Parathyroid adenoma (tissue), 2 donors: Measurements from ENCODE around the gene TCP11.

Experiments used
- H2AFZ ChIP-seq: fragments of 300-600 bp; sonication (generic); one replicate; pipeline ENCODE4 v1.7.0; 2017; ENCODE audit warnings: antibody characterized with exemption, mild to moderate bottlenecking
- H3K27ac ChIP-seq: fragments of 300-600 bp; sonication (generic); one replicate; pipeline ENCODE4 v1.7.0; 2017
- H3K27me3 ChIP-seq: fragments of 300-600 bp; sonication (generic); one replicate; pipeline ENCODE4 v1.7.0; 2017; ENCODE audit warnings: low read length; ENCODE audit not compliant: control insufficient read depth, insufficient read depth
- H3K36me3 ChIP-seq: fragments of 300-600 bp; sonication (generic); one replicate; pipeline ENCODE4 v1.7.0; 2017; ENCODE audit warnings: low read length; ENCODE audit not compliant: control insufficient read depth, insufficient read depth
- H3K4me1 ChIP-seq: fragments of 300-600 bp; sonication (generic); one replicate; pipeline ENCODE4 v1.7.0; 2017; ENCODE audit warnings: control low read depth
- H3K4me2 ChIP-seq: fragments of 300-600 bp; sonication (generic); one replicate; pipeline ENCODE4 v1.7.0; 2017; ENCODE audit warnings: low read length
- H3K4me3 ChIP-seq: fragments of 300-600 bp; sonication (generic); one replicate; pipeline ENCODE4 v1.7.0; 2017; ENCODE audit warnings: low read depth, low read length
- H3K79me2 ChIP-seq: fragments of 300-600 bp; sonication (generic); one replicate; pipeline ENCODE4 v1.7.0; 2017; ENCODE audit warnings: control low read depth
- H3K9ac ChIP-seq: fragments of 300-600 bp; sonication (generic); one replicate; pipeline ENCODE4 v1.7.0; 2017; ENCODE audit warnings: mild to moderate bottlenecking
- H3K9me3 ChIP-seq: fragments of 300-600 bp; sonication (generic); one replicate; pipeline ENCODE4 v1.7.0; 2017; ENCODE audit warnings: low read length; ENCODE audit not compliant: control insufficient read depth
- TF ChIP-seq, protein P1 (sequence below): fragments of 300-600 bp; sonication (generic); IDR thresholded peaks from one replicate; pipeline ENCODE4 v1.7.0; 2017; ENCODE audit warnings: antibody characterized with exemption, mild to moderate bottlenecking
- donor health status: primary hyperparathyroidism.

The TCP11 gene

DNA sequence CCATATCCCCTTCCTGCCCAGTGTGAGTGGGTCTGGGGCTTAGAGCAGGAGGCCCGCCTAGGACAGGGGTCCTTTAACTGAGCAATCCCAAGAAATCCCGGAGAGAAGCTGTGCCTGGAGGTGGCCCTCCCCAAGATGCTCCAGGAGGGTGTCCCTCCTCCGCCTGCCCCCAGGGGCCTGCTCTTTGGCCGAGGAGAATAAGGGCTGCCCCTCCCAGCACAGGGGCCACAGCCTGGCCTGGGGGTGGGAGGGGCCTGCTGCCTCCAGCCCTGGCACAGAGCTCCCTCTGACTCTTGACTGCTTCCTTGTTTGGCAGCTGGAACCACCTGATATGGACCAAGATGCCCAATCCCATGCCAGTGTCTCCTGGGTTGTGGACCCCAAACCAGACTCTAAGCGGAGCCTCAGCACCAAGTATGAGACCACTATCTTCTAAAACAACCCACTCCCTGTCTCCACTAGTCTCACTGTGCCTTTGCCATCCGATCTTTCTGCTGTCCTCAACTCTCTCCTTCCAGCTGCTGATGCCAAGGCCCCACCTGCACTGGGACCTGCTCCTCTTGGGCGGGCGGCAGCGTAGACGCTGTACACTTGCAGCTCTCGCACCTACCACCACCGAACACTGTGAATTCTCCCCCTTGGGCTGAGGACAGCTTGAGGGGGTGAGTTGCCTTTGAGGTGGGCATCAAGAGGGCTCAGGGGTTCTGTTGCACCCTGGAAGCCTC lies 54.3 kb downstream of the TCP11 start:
- Histone ChIP-seq H3K4me3 (no peak overlapping the region), H3K27me3 (no peaks in the 10 kb centered on the region), H3K36me3 (no peaks in the 10 kb centered on the region), H3K9ac (no peak overlapping the region), H3K27ac (no peak overlapping the region), H3K79me2 (no peaks in the 10 kb centered on the region), H3K4me2 (no peak overlapping the region), H2AFZ (no peak overlapping the region), H3K9me3 (no peaks in the 10 kb centered on the region), H3K4me1 (no peaks in the 10 kb centered on the region)
- TF ChIP-seq, protein P1, sequence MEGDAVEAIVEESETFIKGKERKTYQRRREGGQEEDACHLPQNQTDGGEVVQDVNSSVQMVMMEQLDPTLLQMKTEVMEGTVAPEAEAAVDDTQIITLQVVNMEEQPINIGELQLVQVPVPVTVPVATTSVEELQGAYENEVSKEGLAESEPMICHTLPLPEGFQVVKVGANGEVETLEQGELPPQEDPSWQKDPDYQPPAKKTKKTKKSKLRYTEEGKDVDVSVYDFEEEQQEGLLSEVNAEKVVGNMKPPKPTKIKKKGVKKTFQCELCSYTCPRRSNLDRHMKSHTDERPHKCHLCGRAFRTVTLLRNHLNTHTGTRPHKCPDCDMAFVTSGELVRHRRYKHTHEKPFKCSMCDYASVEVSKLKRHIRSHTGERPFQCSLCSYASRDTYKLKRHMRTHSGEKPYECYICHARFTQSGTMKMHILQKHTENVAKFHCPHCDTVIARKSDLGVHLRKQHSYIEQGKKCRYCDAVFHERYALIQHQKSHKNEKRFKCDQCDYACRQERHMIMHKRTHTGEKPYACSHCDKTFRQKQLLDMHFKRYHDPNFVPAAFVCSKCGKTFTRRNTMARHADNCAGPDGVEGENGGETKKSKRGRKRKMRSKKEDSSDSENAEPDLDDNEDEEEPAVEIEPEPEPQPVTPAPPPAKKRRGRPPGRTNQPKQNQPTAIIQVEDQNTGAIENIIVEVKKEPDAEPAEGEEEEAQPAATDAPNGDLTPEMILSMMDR = no peak

DNA sequence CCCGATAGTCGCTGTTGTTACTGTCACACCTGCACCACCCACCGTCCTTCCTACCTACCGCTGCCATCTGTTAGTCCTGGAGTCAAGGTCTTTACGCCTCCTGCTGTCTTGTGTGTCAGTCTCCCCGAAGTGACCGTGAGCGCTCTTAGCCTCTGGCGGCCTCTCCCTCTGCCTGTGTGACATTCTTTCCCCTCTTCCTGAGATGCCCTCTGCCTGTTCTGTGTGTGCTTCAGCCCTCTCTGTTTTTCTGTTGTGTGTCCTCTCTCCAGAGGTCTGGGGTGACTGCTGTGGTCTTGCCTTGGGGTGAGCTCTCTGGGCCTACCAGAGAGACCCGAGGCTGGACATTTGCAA lies 54.9 kb downstream of the TCP11 start:
- H3K27ac ChIP-seq = no peak overlapping the region
- H3K36me3 ChIP-seq = no peaks in the 10 kb centered on the region
- TF ChIP-seq, protein P1 = no peak
- no peaks in the 10 kb centered on the region for H3K27me3 ChIP-seq
- no peaks in the 10 kb centered on the region for H3K4me1 ChIP-seq
- H3K4me2 ChIP-seq = no peak overlapping the region
- no peak overlapping the region for H2AFZ ChIP-seq
- H3K9me3 ChIP-seq = no peaks in the 10 kb centered on the region
- H3K4me3 ChIP-seq = no peak overlapping the region
- no peaks in the 10 kb centered on the region for H3K79me2 ChIP-seq
- H3K9ac ChIP-seq = no peak overlapping the region

DNA sequence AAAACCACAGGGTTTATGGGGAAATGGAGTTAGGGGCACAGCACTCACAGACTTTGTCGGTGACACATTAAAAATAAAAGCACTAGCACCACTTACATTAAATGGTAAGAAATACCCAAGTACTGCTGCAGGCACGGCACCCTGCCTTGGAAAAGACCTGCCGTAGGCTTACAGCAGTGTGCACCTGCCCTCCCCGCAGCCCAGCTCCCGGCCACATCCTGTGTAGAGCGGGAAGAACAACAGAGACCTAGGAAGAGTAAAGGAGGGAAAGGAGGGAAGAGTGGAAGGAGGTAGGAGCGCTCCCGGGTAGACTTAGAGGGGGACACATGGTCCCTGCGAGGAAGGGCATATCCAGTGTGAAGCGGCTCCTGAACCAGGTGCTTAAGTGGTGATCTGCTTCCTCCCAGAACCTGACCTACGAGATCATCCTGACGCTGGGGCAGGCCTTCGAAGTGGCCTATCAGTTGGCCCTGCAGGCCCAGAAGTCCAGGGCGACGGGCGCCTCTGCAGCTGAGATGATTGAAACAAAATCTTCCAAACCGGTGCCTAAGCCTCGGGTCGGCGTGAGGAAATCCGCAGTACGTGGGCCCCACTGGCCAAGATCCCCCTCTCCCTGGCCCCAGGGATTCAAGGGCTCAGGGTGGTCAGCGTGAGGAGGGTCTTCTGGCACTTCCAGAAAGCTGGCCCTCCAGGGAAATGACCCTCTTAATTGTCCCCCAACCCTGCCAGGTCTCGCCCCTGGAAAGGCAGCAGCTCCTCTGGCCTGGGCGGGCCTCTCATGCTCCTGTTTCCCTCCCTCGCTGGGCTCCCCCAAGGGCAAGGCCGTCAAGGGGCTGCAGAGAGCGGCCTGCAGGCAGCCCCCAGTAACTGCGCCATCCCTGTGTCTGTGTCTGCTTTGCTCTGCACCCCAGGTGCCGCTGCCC lies 55.5 kb downstream of the TCP11 start:
- Histone ChIP-seq H3K9ac (no peak overlapping the region), H3K4me2 (no peak overlapping the region), H3K27me3 (no peaks in the 10 kb centered on the region), H3K9me3 (no peaks in the 10 kb centered on the region), H2AFZ (no peak overlapping the region), H3K79me2 (no peaks in the 10 kb centered on the region), H3K36me3 (no peaks in the 10 kb centered on the region), H3K27ac (no peak overlapping the region), H3K4me3 (no peak overlapping the region), H3K4me1 (no peaks in the 10 kb centered on the region)
- TF ChIP-seq, protein P1 = no peak

DNA sequence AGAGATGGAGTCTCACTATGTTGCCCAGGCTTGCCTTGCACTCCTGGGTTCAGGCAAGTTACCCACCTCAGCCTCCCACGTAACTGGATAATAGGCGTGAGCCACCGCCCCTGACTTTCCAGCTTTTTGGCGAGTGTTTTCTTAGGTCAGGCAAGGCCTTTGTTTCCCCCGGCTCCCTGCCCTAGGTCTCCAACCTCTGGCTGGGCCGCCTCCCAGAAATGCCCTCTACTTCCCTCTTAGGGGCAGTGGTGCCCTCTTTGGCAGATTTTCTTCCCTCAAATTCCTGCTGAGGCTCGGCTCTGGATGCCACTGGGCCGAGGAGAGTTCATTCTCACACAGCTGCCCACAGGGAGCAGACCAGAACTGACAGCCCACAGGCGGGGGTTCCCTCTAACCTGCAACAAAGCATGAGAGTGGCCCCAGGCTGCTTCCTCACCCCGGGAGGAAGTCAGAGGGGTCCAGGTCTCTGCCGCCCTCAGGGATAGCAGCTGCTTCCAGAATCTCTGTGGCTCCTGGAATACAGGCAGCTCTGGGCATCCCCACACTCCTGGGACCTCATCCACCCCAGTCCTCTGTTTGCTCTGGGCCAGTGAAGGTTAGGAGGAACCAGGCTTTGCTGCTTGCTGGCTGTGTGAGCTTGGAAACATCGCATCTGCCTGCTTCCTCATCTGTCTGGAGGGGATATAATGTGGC lies 56.5 kb downstream of the TCP11 start:
- H3K27ac ChIP-seq = no peak overlapping the region
- H3K9ac ChIP-seq = no peak overlapping the region
- no peaks in the 10 kb centered on the region for H3K9me3 ChIP-seq
- H3K4me1 ChIP-seq = no peaks in the 10 kb centered on the region
- no peak overlapping the region for H2AFZ ChIP-seq
- TF ChIP-seq, protein P1 = no peak
- H3K27me3 ChIP-seq = no peaks in the 10 kb centered on the region
- no peak overlapping the region for H3K4me3 ChIP-seq
- no peaks in the 10 kb centered on the region for H3K36me3 ChIP-seq
- no peaks in the 10 kb centered on the region for H3K79me2 ChIP-seq
- no peak overlapping the region for H3K4me2 ChIP-seq
